C1 segment of cervical spinal cord (tissue), 14 donors: ENCODE measurements around the gene HSPG2.

ENCODE experiments used
- DNase-seq, 14 donors: peaks; one replicate each; lab custom pipeline; 2025; lab: John Stamatoyannopoulos, UW

Gene HSPG2

GRCh38 chr1:21865609-21865942 is 71.5 kb downstream of the HSPG2 start:
- no peak for DNase-seq

- DNase-seq: no peak
These were observed 72.4 kb downstream of the HSPG2 start for GRCh38 chr1:21864730-21865129.

GRCh38 chr1:21863981-21864380 is 73.1 kb downstream of the HSPG2 start:
- DNase-seq: no peak

- no peak for DNase-seq
These were observed 75.3 kb downstream of the HSPG2 start for GRCh38 chr1:21861602-21862429.

- no peak for DNase-seq
These were observed 76.1 kb downstream of the HSPG2 start for GRCh38 chr1:21860971-21861370.

GRCh38 chr1:21859669-21860179 is 77.4 kb downstream of the HSPG2 start:
- DNase-seq: no peak

GRCh38 chr1:21857840-21858670 is 79.1 kb downstream of the HSPG2 start:
- no peak for DNase-seq

GRCh38 chr1:21857142-21857839 is 79.8 kb downstream of the HSPG2 start:
- DNase-seq: no peak

- DNase-seq: no peak
These were observed 81.6 kb downstream of the HSPG2 start for GRCh38 chr1:21855257-21856096.

GRCh38 chr1:21854751-21855131 is 82.4 kb downstream of the HSPG2 start:
- no peak for DNase-seq

- DNase-seq: no peak
These were observed 82.9 kb downstream of the HSPG2 start for GRCh38 chr1:21854090-21854750.

- DNase-seq: no peak
These were observed 84.0 kb downstream of the HSPG2 start for GRCh38 chr1:21853131-21853427.

GRCh38 chr1:21852282-21853130 is 84.6 kb downstream of the HSPG2 start:
- DNase-seq: no peak

- DNase-seq: no peak
These were observed 85.5 kb downstream of the HSPG2 start for GRCh38 chr1:21851430-21852250.

- DNase-seq: no peak
These were observed 87.1 kb downstream of the HSPG2 start for GRCh38 chr1:21849909-21850576.

- DNase-seq: no peak
These were observed 88.5 kb downstream of the HSPG2 start for GRCh38 chr1:21848524-21849174.

GRCh38 chr1:21847223-21848205 is 89.6 kb downstream of the HSPG2 start:
- no peak for DNase-seq
